Hematopoietic multipotent progenitor cell treated with erythropoietin and hydrocortisone succinate and interleukin-3 and kit ligand, for 8 days (in vitro differentiated cells): Measurements from ENCODE around the gene NOX4.
"Not testable (repeated sequence)": the region's sequence is repeated elsewhere in the genome, so short reads cannot be mapped to it uniquely, and the experiment has no call there.

ENCODE experiments used
- DNase-seq: peaks from one replicate; pipeline ENCODE4 v3.0.0-alpha.2; 2015

Gene NOX4

DNA sequence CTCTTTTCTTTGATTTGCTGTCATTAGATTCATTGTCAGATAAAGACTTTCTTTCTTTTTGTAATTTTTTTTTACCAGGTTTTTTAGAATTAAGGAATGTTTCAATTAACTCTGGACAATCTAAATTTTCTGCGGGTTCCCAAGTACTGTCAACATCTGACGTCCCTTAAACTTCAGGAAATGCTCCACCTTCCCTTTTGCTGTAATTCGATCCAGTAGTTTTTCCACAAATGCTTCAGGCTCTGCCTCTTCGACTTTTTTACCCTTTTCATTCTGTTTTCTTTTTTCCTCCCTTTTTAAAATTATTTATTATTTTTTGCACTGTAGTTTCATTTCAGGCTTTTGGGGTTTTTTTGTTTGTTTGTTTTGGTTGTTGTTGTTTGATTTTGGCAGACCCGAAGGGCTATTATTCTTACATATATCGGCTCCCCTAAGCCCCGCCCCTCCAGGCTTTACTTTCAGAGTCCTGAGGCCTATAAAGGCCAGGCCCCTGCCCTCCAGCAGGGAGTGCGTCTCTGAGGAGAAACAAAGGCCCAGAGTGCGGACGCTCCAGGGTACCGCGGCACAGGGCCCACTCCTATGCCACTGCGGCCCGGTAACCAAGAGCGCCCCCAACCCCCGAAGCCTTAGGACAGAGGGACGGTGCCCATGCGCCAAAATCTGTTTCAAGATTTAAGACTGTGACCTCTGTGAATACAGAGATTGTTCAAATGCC, 197.1 kb downstream of the NOX4 start:
- no peak for DNase-seq

DNA sequence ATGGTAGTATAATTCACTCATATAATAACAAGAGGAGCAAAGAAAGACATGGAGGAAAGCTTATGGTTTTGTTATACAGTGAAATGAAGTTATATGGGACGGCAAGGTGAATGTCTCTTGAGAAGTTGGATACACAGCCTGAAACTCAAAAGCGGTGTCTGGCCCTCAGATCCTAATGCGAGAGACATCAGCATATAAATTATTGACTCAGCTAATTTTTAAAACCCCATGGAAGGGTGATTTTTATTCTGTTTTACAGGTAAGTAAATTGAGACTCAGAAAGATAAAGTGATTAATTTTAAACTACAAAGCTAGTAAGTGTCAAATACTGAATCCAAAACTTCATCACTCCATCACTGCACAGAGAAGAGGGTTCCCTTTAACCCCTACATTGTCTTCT, 203.2 kb downstream of the NOX4 start:
- not testable (repeated sequence) for DNase-seq

DNA sequence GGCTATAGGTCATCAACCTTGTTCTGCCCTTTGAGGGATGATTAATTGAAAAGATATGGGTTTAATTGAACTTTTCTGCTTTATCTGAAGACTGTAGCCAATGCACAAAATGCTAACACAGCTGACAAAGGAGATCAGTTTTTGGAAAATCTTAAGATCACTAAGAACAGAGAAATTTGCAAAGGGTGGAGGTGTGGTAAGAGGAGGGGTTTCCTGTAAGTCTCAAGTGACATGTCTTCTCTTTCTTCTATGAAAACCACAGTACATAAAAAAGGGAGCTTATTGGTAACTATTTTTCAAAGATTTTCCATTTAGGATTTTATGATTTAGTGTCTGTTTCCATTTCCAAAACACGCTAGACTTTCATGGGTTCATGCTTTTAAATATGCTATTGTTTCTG, 204.6 kb downstream of the NOX4 start:
- DNase-seq, result not testable (repeated sequence)

DNA sequence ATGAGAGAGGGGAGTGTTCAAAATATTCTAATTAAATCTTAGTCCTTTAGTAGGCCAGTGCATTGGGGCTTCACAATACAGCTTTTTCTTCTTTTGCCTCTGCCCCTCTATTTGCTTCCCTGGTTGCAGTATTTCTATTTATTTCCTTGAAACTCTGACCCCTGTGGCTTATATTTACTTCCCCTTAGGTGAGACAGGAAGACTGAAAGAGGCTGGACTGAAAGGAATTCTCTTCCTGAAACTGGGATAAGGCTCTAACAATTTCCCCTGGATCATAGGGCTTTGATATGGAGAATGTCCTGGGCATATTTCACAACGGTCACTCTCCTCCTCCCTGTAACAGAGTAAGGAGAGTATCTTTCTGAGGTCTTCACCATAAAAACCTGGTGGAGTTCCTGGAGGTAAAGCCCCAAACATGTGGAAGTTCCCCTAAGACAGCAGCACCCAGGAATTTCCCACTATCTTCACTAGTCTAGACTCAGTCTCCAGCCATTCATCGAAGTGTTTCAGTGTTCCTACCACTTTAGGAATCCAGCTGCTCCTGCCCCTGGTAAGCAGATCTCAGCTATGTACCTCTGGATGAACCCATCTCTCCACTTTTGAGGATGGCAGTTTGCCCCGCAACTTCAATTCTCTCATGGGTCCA, 210.0 kb downstream of the NOX4 start:
- not testable (repeated sequence) for DNase-seq

DNA sequence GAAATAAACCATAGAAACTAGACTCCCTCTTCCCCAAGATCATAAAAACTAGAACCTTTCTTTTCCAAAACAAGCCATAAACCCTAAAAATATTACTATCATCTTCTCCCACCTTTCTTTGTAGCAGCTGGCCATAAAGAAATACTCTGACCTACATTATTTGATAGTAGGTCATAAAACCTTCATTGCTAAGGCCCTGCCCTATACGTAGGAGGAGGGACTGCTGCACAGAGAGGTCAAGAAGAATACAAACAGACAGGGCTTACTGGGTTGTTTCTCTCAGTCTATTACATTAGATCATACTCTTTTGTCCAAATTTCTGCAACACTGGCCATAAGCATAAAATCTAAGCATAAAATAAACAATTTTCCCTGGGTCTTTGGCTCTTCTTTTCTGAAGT, 212.0 kb downstream of the NOX4 start:
- DNase-seq, result no peak

DNA sequence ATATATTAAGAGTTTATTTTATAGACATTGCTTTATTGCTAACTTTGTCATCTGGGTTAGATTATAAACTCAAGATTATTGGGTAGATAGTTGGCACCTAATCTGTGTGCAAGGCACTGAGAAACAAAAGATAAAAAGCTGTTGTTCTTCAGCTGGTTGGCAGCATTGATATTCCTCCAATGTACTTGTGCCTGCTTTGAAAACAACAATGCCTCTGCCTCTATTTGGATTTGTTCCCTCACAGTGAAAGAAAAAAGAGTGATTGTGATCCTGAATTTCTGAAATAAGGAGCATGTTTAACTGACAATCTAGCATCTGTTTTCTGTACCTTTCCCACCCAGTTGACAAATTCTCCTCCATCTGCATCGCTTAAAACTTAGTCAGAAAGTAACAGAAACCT, 215.2 kb downstream of the NOX4 start:
- no peak for DNase-seq
